Transverse colon (tissue), 3 donors: Measurements from ENCODE around the gene HBS1L.

Source experiments
- EP300 ChIP-seq: sonication (generic); formaldehyde crosslinking; IDR thresholded peaks from one replicate; pipeline ENCODE4 v1.6.1; 2017; ENCODE audit warnings: antibody characterized with exemption, low read depth
- TF ChIP-seq, protein P1 (sequence below), 5 experiments: fragments of 200-600 bp in 3 of 5; fragments of 450-650 bp in 2 of 5; sonication (generic) in 3 of 5; IDR thresholded peaks; 1 replicate in 2 of 5; 2 replicates in 3 of 5; pipeline ENCODE4 v1.5.1; 2016 to 2017; ENCODE audit warnings: antibody characterized with exemption in 5 of 5, inconsistent platforms in 3 of 5, mild to moderate bottlenecking in 2 of 5, moderate library complexity in 1 of 5

GRCh38 chr6:134990262-134990661 lies 64.4 kb downstream of the HBS1L start:
- TF ChIP-seq, protein P1, sequence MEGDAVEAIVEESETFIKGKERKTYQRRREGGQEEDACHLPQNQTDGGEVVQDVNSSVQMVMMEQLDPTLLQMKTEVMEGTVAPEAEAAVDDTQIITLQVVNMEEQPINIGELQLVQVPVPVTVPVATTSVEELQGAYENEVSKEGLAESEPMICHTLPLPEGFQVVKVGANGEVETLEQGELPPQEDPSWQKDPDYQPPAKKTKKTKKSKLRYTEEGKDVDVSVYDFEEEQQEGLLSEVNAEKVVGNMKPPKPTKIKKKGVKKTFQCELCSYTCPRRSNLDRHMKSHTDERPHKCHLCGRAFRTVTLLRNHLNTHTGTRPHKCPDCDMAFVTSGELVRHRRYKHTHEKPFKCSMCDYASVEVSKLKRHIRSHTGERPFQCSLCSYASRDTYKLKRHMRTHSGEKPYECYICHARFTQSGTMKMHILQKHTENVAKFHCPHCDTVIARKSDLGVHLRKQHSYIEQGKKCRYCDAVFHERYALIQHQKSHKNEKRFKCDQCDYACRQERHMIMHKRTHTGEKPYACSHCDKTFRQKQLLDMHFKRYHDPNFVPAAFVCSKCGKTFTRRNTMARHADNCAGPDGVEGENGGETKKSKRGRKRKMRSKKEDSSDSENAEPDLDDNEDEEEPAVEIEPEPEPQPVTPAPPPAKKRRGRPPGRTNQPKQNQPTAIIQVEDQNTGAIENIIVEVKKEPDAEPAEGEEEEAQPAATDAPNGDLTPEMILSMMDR (IDR thresholded peaks at IDR 0.05) = no peak
- no peak for TF ChIP-seq EP300
